K562 (cell line): Measurements from ENCODE around the gene FPGS. TPM values are rescaled to one million over a fixed set of nuclear protein-coding genes. Genes with fewer than 3 reads are reported as not detected.

ENCODE experiments used
- ATF1 ChIP-seq, 2 experiments: fragments of 450-650 bp in 1 of 2; IDR thresholded peaks; 2 replicates each; pipeline ENCODE4 v1.6.1; 2016; ENCODE audit warnings: missing compliant biosample characterization in 1 of 2, missing genetic modification characterization in 1 of 2
- CBX8 ChIP-seq: fragments of 200-600 bp; sonication (generic); IDR thresholded peaks from 2 replicates; pipeline ENCODE4 v1.6.1; 2012; ENCODE audit warnings: borderline replicate concordance, mixed run types, low read depth, mild to moderate bottlenecking, moderate library complexity, mixed read lengths, low read length, control low read depth, inconsistent platforms; ENCODE audit not compliant: poor library complexity, severe bottlenecking; ENCODE audit errors: extremely low read depth
- ETV6 ChIP-seq, 3 experiments: fragments of 150-350 bp in 1 of 3; sonication (generic) in 1 of 3; formaldehyde crosslinking in 1 of 3; IDR thresholded peaks; 2 replicates each; pipeline versions ENCODE4 v1.6.1 to v1.8.0; 2014 to 2022; ENCODE audit warnings: borderline replicate concordance in 2 of 3, low read depth in 2 of 3, antibody characterized with exemption in 1 of 3, low read length in 1 of 3, mild to moderate bottlenecking in 1 of 3, missing genetic modification reagents in 1 of 3
- MAFF ChIP-seq: IDR thresholded peaks from 2 replicates; pipeline ENCODE4 v1.6.1; 2012; ENCODE audit warnings: low read length, improper control_type of control experiment
- MGA ChIP-seq: fragments of 450-650 bp; IDR thresholded peaks from 2 replicates; pipeline ENCODE4 v1.6.1; 2016; ENCODE audit warnings: mild to moderate bottlenecking, moderate library complexity
- NCOR1 ChIP-seq: fragments of 450-650 bp; IDR thresholded peaks from 2 replicates; pipeline ENCODE4 v1.6.1; 2016; ENCODE audit warnings: mild to moderate bottlenecking, moderate library complexity
- RAD51 ChIP-seq: fragments of 450-650 bp; IDR thresholded peaks from 2 replicates; pipeline ENCODE4 v1.7.1; 2016; ENCODE audit warnings: low read depth, mild to moderate bottlenecking, borderline replicate concordance
- SIX5 ChIP-seq, 2 experiments: IDR thresholded peaks; 2 replicates each; pipeline ENCODE4 v1.6.1; 2011; ENCODE audit warnings: low read length in 2 of 2, borderline replicate concordance in 1 of 2, low read depth in 1 of 2, mild to moderate bottlenecking in 1 of 2, moderate library complexity in 1 of 2; ENCODE audit not compliant: insufficient read depth in 1 of 2
- SNAPC5 ChIP-seq: fragments of 250-450 bp; sonication (Bioruptor Pico); IDR thresholded peaks from 2 replicates; pipeline ENCODE4 v1.8.0; 2021; ENCODE audit warnings: moderate library complexity, mild to moderate bottlenecking, inconsistent platforms
- SNIP1 ChIP-seq: fragments of 450-650 bp; IDR thresholded peaks from 2 replicates; pipeline ENCODE4 v1.7.1; 2017; ENCODE audit warnings: low read depth, mild to moderate bottlenecking
- SREBF2 ChIP-seq: sonication (generic); formaldehyde crosslinking; IDR thresholded peaks from 2 replicates; pipeline ENCODE4 v1.4.0; 2020; ENCODE audit warnings: mild to moderate bottlenecking, missing genetic modification reagents
- TSC22D4 ChIP-seq: fragments of 450-650 bp; IDR thresholded peaks from 2 replicates; pipeline ENCODE4 v1.6.1; 2016; ENCODE audit warnings: missing genetic modification characterization, missing biosample characterization, control low read depth
- ZNF24 ChIP-seq: fragments of 450-650 bp; IDR thresholded peaks from 2 replicates; pipeline ENCODE4 v1.6.1; 2016
- ZNF3 ChIP-seq: fragments of 250-450 bp; sonication (Bioruptor Pico); IDR thresholded peaks from 2 replicates; pipeline ENCODE4 v1.5.0; 2021; ENCODE audit warnings: mild to moderate bottlenecking, moderate library complexity
- ZNF57 ChIP-seq: fragments of 450-650 bp; formaldehyde crosslinking; IDR thresholded peaks from 2 replicates; pipeline ENCODE4 v1.4.0; 2020; ENCODE audit warnings: mild to moderate bottlenecking, moderate library complexity
- ZZZ3 ChIP-seq: fragments of 450-650 bp; IDR thresholded peaks from 2 replicates; pipeline ENCODE4 v1.6.1; 2016; ENCODE audit warnings: antibody characterized with exemption, mild to moderate bottlenecking, moderate library complexity
- polyA plus RNA-seq, 8 experiments: library from polyadenylated mRNA; depleted of rRNA in 4 of 8; stranded (reverse) in 5 of 8; unstranded in 3 of 8; fragments of >200 nt; fragmentation: Nextera tagmentation in 2 of 8; fragmentation: Illumina TruSeq in 1 of 8; extraction: Ambion mirVana in 2 of 8; extraction: Trizol in 1 of 8; gene quantifications; 2 replicates each; pipeline versions ENCODE4 v1.2.1 to v1.2.3, GENCODE V29; 2011 to 2014; ENCODE audit warnings: inconsistent platforms in 1 of 8, missing spikeins in 1 of 8
- total RNA-seq, 7 experiments: library from RNA; depleted of rRNA in 6 of 7; stranded (reverse); fragments of >200 nt in 6 of 7; fragmentation: Illumina TruSeq in 2 of 7; extraction: Trizol in 2 of 7; gene quantifications; 2 replicates each; pipeline versions ENCODE4 v1.2.1 to v1.2.3, GENCODE V29; 2011 to 2021; ENCODE audit warnings: low replicate concordance in 1 of 7

FPGS gene
- total and polyA plus RNA-seq, 9 of the 15 experiments (the other 6 are each of a cell fraction or from before 2014, with no cell fraction given): 0.84 to 86.4 (median 59.2) TPM

- TF ChIP-seq MGA (peak; percentile 66), ATF1 (CRISPR knock-in tag; IDR thresholded peaks at IDR 0.05) (no peak), ATF1 (tag; IDR thresholded peaks at IDR 0.05) (peak; percentile 25), ZNF24 (no peak), NCOR1 (no peak), CBX8 (no peak), SNIP1 (no peak), TSC22D4 (tag) (no peak), ZNF3 (CRISPR knock-in tag) (no peak), RAD51 (no peak), ZZZ3 (no peak), SNAPC5 (CRISPR knock-in tag) (no peak), ETV6 (IDR thresholded peaks at IDR 0.05; ENCODE audit: borderline replicate concordance in 1 of 2, low read depth in 2 of 2, low read length in 1 of 2) (no peak), ETV6 (CRISPR knock-in tag; IDR thresholded peaks at IDR 0.05; ENCODE audit: borderline replicate concordance) (no peak), SIX5 (IDR thresholded peaks at IDR 0.05; ENCODE audit: borderline replicate concordance in 1 of 2, insufficient read depth in 1 of 2, low read depth in 1 of 2, low read length in 2 of 2) (no peak), SREBF2 (CRISPR knock-in tag) (no peak), MAFF (no peak), ZNF57 (no peak)
Observed at GRCh38 chr9:127802576-127803443, at the start of gene FPGS (continued).
